MM.1S (cell line): Measurements from ENCODE around the gene LCN15.

Experiments used
- DNase-seq: peaks from one replicate; pipeline ENCODE4 v3.0.0-alpha.2; 2015
- H2AFZ ChIP-seq: fragments of 300-600 bp; sonication (generic); 2 replicates; pipeline ENCODE4 v1.6.0; 2016; ENCODE audit warnings: antibody characterized with exemption, low read length
- H3F3A ChIP-seq: fragments of 300-600 bp; sonication (generic); 2 replicates; pipeline ENCODE4 v1.6.1; 2016; ENCODE audit warnings: mild to moderate bottlenecking, antibody characterized with exemption, low read length, moderate library complexity, mixed read lengths; ENCODE audit not compliant: insufficient read depth
- H3K27ac ChIP-seq: fragments of 300-600 bp; sonication (generic); 2 replicates; pipeline ENCODE4 v1.5.1; 2016; ENCODE audit warnings: mild to moderate bottlenecking, low read length
- H3K27me3 ChIP-seq: fragments of 300-600 bp; sonication (generic); replicated peaks from 2 replicates; pipeline ENCODE4 v1.6.0; 2016; ENCODE audit warnings: low read length; ENCODE audit not compliant: insufficient read depth
- H3K36me3 ChIP-seq: fragments of 300-600 bp; sonication (generic); replicated peaks from 2 replicates; pipeline ENCODE4 v1.6.1; 2016; ENCODE audit warnings: mild to moderate bottlenecking, low read length, mixed read lengths; ENCODE audit not compliant: insufficient read depth
- H3K4me1 ChIP-seq: fragments of 300-600 bp; sonication (generic); 2 replicates; pipeline ENCODE4 v1.6.1; 2016; ENCODE audit warnings: low read length, mixed read lengths
- H3K4me2 ChIP-seq: fragments of 300-600 bp; sonication (generic); 2 replicates; pipeline ENCODE4 v1.6.0; 2016; ENCODE audit warnings: low read depth, low read length
- H3K4me3 ChIP-seq: fragments of 300-600 bp; sonication (generic); 2 replicates; pipeline ENCODE4 v1.5.1; 2016; ENCODE audit warnings: low read length, mixed read lengths
- H3K79me2 ChIP-seq: fragments of 300-600 bp; sonication (generic); 2 replicates; pipeline ENCODE4 v1.6.1; 2016; ENCODE audit warnings: mixed run types, low read length, mixed read lengths
- H3K9ac ChIP-seq: fragments of 300-600 bp; sonication (generic); 2 replicates; pipeline ENCODE4 v1.6.1; 2016; ENCODE audit warnings: low read length, mixed read lengths
- H3K9me2 ChIP-seq: fragments of 300-600 bp; sonication (generic); replicated peaks from 2 replicates; pipeline ENCODE4 v1.6.1; 2016; ENCODE audit warnings: mild to moderate bottlenecking, low read length, mixed read lengths; ENCODE audit not compliant: insufficient read depth
- H3K9me3 ChIP-seq: fragments of 300-600 bp; sonication (generic); replicated peaks from 2 replicates; pipeline ENCODE4 v1.6.1; 2016; ENCODE audit warnings: mild to moderate bottlenecking, low read length, mixed read lengths; ENCODE audit not compliant: insufficient read depth
- H4K20me1 ChIP-seq: fragments of 300-600 bp; sonication (generic); 2 replicates; pipeline ENCODE4 v1.6.1; 2016; ENCODE audit warnings: mild to moderate bottlenecking, low read length, moderate library complexity, mixed read lengths; ENCODE audit not compliant: insufficient read depth
- CTCF ChIP-seq: fragments of 300-600 bp; sonication (generic); IDR thresholded peaks from 2 replicates; pipeline ENCODE4 v1.5.1; 2016; ENCODE audit warnings: antibody characterized with exemption, low read length, mixed read lengths
- EZH2 ChIP-seq: fragments of 300-600 bp; sonication (generic); optimal IDR thresholded peaks from 2 replicates; pipeline ENCODE3; 2017; ENCODE audit warnings: low read depth, mild to moderate bottlenecking, antibody characterized with exemption, low read length, mixed read lengths
- EZH2phosphoT487 ChIP-seq: fragments of 300-600 bp; sonication (generic); IDR thresholded peaks from 2 replicates; pipeline ENCODE4 v1.6.1; 2018; ENCODE audit warnings: antibody characterized with exemption, low read length

LCN15 gene

GRCh38 chr9:136751814-136752213 lies 12.5 kb downstream of the LCN15 start:
- Histone ChIP-seq H3K4me2 (no peak overlapping the region), H3K9me3 (no peaks in the 10 kb centered on the region), H4K20me1 (no peaks in the 10 kb centered on the region), H3K27ac (no peak overlapping the region), H2AFZ (no peak overlapping the region), H3K9ac (no peak overlapping the region), H3K79me2 (no peaks in the 10 kb centered on the region), H3K36me3 (no peaks in the 10 kb centered on the region), H3K4me1 (no peaks in the 10 kb centered on the region), H3K9me2 (no peaks in the 10 kb centered on the region), H3K27me3 (peaks cover 97% of the 10 kb centered on the region), H3K4me3 (no peak overlapping the region), H3F3A (no peaks in the 10 kb centered on the region)
- TF ChIP-seq EZH2phosphoT487 (no peak), CTCF (no peak), EZH2 (no peak)
- DNase-seq = no peak

GRCh38 chr9:136751244-136751643 lies 13.1 kb downstream of the LCN15 start:
- Histone ChIP-seq H3K4me1 (no peaks in the 10 kb centered on the region), H3K4me3 (no peak overlapping the region), H3K4me2 (no peak overlapping the region), H3K79me2 (no peaks in the 10 kb centered on the region), H2AFZ (no peak overlapping the region), H3K9me3 (no peaks in the 10 kb centered on the region), H3K9me2 (no peaks in the 10 kb centered on the region), H3F3A (no peaks in the 10 kb centered on the region), H3K27ac (no peak overlapping the region), H3K36me3 (no peaks in the 10 kb centered on the region), H3K9ac (no peak overlapping the region), H4K20me1 (no peaks in the 10 kb centered on the region), H3K27me3 (peaks cover 97% of the 10 kb centered on the region)
- no peak for TF ChIP-seq CTCF
- no peak for TF ChIP-seq EZH2
- TF ChIP-seq EZH2phosphoT487 = no peak
- no peak for DNase-seq

- TF ChIP-seq EZH2phosphoT487 (no peak), EZH2 (no peak), CTCF (no peak)
- no peak overlapping the region for H2AFZ ChIP-seq
- no peak overlapping the region for H3K9ac ChIP-seq
- H3K4me1 ChIP-seq = no peaks in the 10 kb centered on the region
- H3K4me3 ChIP-seq = no peak overlapping the region
- H3K4me2 ChIP-seq = no peak overlapping the region
- no peaks in the 10 kb centered on the region for H3F3A ChIP-seq
- no peaks in the 10 kb centered on the region for H3K9me3 ChIP-seq
- H4K20me1 ChIP-seq = no peaks in the 10 kb centered on the region
- no peak for DNase-seq
- H3K27ac ChIP-seq = no peak overlapping the region
- no peaks in the 10 kb centered on the region for H3K36me3 ChIP-seq
- H3K27me3 ChIP-seq = peaks cover 96% of the 10 kb centered on the region
- no peaks in the 10 kb centered on the region for H3K79me2 ChIP-seq
- H3K9me2 ChIP-seq = no peaks in the 10 kb centered on the region
Observed at GRCh38 chr9:136750526-136750925, 13.8 kb downstream of the LCN15 start.
